Measurements from ENCODE around the gene KRT31. TPM values are rescaled to one million over a fixed set of nuclear protein-coding genes. Genes with fewer than 3 reads are reported as not detected.
"Not testable (repeated sequence)": the region's sequence is repeated elsewhere in the genome, so short reads cannot be mapped to it uniquely, and the experiment has no call there.

KRT31 gene
- total RNA-seq, 1 experiment from 2014 or later, result not detected

GRCh38 chr17:41351177-41351576 lies 46.2 kb downstream of the KRT31 start (continued):
- no peak for TF ChIP-seq ZNF263 (CRISPR knock-in tag; IDR thresholded peaks at IDR 0.05; ENCODE audit: low read depth)
- no peak for TF ChIP-seq SOX15 (CRISPR knock-in tag; IDR thresholded peaks at IDR 0.05)
- no peak for TF ChIP-seq ATF3 (CRISPR knock-in tag; conservative IDR thresholded peaks at IDR 0.05)

- H3K27me3 Mint-ChIP-seq (ENCODE audit: low read depth); DNase-seq (ENCODE audit: low spot score); H3K4me1 Mint-ChIP-seq; ATAC-seq; H3K4me3 Mint-ChIP-seq; H3K36me3 Mint-ChIP-seq; POLR2A ChIA-PET; H3K9me3 Mint-ChIP-seq; H3K27ac Mint-ChIP-seq: not testable (repeated sequence)
- CTCF ChIA-PET, result interaction anchor here (0.8 to 1.9 kb wide), 4 partner anchors 67 to 312 kb away, joined by 3 to 4 read pairs (median 4); no protein-coding TSS in a partner anchor
Observed at GRCh38 chr17:41350381-41350878, 47.0 kb downstream of the KRT31 start, which contains the start of gene KRT33A. KRT33A (minus strand) TSS chr17:41350828; CDS start chr17:41350767, 61 bp downstream.

- ATAC-seq, result no peak
- no peak overlapping the region for H3K4me3 Mint-ChIP-seq
- ChIA-PET CTCF (interaction anchor here (0.7 to 1.8 kb wide), 6 partner anchors 19 to 485 kb away, joined by 3 to 6 read pairs (median 4); no protein-coding TSS in a partner anchor), POLR2A (interaction anchor here (1.0 kb wide), 1 partner anchor 491 kb away, joined by 3 read pairs; no protein-coding TSS in a partner anchor)
- H3K36me3 Mint-ChIP-seq, result no peaks in the 10 kb centered on the region
- TF ChIP-seq RELA (CRISPR knock-in tag; IDR thresholded peaks at IDR 0.05; ENCODE audit: borderline replicate concordance), result no peak
- TF ChIP-seq TCF7 (CRISPR knock-in tag; IDR thresholded peaks at IDR 0.05; ENCODE audit: low read depth), result no peak
- no peak for TF ChIP-seq CTCF (IDR thresholded peaks at IDR 0.05)
- no peak for TF ChIP-seq ESRRA (CRISPR knock-in tag; IDR thresholded peaks at IDR 0.05; ENCODE audit: borderline replicate concordance)
- TF ChIP-seq CDX4 (CRISPR knock-in tag; IDR thresholded peaks at IDR 0.05; ENCODE audit: borderline replicate concordance), result no peak
- no peak for TF ChIP-seq PRDM15 (CRISPR knock-in tag; IDR thresholded peaks at IDR 0.05)
- H3K9me3 Mint-ChIP-seq, result peaks cover 13% of the 10 kb centered on the region
- DNase-seq (ENCODE audit: low spot score), result no peak
- H3K4me1 Mint-ChIP-seq, result no peaks in the 10 kb centered on the region
- H3K27me3 Mint-ChIP-seq (ENCODE audit: low read depth), result peaks cover 3% of the 10 kb centered on the region
- no peak overlapping the region for H3K27ac Mint-ChIP-seq
Observed at GRCh38 chr17:41347869-41348760, 49.3 kb downstream of the KRT31 start.

GRCh38 chr17:41346421-41346820 lies 51.0 kb downstream of the KRT31 start:
- H3K27ac Mint-ChIP-seq, H3K4me1 Mint-ChIP-seq: not testable (repeated sequence)
- CTCF ChIA-PET, result interaction anchor here (1.1 to 1.8 kb wide), 2 partner anchors 17 to 202 kb away, joined by 4 to 5 read pairs; no protein-coding TSS in a partner anchor

More at GRCh38 chr17:41346421-41346820, 51.0 kb downstream of the KRT31 start:
- POLR2A ChIA-PET; H3K27me3 Mint-ChIP-seq (ENCODE audit: low read depth); H3K4me3 Mint-ChIP-seq; ATAC-seq; DNase-seq (ENCODE audit: low spot score); H3K36me3 Mint-ChIP-seq: not testable (repeated sequence)
- peaks cover 26% of the 10 kb centered on the region for H3K9me3 Mint-ChIP-seq
